NCI-H345 treated with DMSO at 0.1 percent for 48 hours (cell line): Measurements from ENCODE around the gene AIG1.
"Not testable (repeated sequence)": the region's sequence is repeated elsewhere in the genome, so short reads cannot be mapped to it uniquely, and the experiment has no call there.

Source experiments
- DNase-seq: peaks from one replicate; lab custom pipeline; 2025; ENCODE audit not compliant: unreplicated experiment; lab: John Stamatoyannopoulos, UW

AIG1 gene

DNA sequence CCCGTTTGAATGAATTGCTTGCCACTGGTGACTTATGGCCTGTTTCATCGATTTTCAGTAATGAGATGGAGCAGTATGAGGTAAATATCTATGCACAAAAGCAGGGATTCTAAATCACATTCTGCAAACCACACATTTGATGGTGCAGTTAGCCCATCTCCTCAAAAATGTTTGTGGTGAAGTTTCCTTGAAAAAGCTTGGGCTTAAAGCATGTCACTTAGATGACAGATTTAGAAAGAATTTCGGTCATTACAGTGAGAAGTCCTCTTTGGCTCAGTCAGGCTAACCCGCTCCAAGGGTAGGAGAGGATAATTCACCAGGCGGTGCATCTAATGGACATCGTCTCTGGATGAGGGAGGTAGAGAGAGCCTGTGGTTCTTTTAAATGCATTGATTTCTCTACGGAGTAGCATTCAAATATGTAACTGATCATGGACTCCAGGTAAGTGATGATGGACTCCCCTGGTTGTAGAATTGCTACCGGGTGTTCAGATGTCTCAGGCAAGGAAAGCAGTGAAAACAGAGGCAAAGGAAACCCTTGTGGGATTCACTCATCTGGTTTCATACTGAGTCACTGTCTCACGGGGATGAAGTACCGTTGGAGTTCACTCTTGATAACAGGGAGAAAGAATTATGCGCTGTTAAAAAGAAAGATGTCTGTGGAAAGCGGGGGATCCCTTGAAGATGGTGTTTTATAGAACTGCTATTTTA lies 65.3 kb downstream of the AIG1 start:
- DNase-seq, result no peak

DNA sequence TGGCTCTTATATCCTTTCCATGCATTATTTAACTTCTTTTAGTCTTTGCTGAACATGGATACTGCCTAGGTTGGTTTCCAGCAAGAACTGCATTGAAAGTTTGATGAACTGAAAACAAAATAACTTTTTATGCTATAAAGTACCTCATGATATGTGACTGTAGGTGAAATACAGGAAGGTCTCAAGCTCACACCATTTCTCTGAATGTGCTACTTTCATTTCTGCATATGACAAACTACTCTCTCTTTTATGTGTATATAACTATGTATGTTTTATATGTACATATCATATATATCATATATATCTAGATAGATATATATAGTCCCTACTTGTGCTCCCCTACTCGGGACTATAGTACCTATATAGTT lies 65.9 kb downstream of the AIG1 start:
- no peak for DNase-seq

DNA sequence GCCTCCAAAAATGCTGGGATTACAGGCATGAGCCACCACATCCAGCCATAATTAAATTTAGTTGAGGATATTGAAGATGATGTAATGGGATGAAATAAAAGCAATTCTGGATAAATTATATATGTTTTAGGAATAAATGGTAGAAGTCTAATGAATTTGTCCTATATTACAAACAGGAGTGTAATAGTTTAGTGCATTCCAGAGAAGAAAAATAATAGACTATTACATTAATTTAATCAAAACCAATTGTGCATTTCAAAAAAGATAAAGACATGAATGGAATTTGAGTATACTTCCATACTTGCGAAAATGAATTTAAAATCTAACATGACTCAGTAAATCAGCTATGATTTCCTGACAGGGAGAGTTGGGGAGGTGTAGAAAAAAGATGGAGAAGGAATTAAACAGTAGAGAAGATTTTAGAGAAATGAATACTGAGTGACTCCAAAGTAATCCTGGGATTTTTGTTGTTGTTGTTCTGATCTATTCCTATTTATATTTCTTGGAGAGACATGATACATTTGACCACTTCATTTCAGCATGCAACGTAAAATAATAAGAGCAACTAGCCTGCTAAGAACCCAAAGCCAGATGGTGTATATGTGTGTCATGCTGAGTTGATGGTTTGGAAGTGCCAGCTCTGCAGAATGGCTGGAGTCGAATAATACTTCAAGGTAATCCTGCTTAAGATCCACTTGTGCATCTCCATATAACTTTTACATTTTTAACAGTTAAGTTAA lies 67.4 kb downstream of the AIG1 start:
- DNase-seq, result no peak

DNA sequence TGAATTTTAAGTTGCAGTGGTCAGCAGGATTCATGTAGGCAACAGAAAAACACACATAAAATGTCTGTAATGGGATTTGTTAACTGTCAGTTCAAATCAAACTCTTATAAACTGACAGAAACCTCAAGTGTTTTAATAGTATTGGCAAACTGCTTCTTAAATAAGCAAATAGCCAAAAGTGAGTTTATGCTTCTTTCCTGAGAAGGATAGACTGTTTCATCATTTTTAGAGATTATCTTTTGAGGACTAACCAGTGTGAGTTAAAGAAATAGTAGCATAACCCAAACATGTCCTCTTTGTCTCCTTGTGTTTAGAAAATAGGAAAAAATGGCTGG lies 68.0 kb downstream of the AIG1 start:
- DNase-seq, result no peak

DNA sequence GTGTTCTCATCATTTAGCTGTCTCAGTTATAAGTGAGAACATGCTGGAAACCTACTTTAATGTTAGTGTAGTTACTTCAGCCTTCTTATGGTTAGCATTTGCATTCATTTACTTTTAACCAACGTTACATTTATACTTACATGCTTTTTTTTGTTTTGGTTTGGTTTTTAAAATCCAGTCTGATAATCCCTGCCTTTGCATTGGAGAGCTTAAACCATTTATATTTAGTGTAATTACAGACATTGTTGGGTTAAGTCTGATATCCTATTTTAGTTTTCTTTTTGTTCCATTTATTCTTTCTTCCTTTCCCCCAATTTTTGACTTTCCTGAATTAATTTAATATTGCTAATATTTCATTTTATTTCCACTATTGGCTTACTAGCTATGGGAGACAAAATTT lies 70.2 kb downstream of the AIG1 start:
- DNase-seq, result no peak

DNA sequence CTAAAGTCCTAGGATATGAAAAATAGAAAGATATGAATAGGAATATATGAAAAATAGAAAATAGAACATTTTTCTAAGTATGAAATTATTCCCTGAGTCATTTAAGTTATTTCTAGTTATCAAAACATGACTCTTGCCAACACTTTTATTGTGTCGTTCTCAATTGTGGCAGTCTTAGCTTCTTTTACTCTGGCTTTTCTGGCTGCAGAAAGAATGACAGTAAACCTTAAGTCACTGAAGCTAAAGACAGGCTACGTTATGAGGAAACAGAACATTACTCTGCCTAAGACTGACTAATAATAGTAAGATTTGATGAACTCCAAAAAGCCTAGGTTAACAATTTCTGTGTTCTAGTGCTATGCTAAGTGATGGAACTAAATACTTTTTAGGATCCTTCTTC lies 74.6 kb downstream of the AIG1 start:
- no peak for DNase-seq

DNA sequence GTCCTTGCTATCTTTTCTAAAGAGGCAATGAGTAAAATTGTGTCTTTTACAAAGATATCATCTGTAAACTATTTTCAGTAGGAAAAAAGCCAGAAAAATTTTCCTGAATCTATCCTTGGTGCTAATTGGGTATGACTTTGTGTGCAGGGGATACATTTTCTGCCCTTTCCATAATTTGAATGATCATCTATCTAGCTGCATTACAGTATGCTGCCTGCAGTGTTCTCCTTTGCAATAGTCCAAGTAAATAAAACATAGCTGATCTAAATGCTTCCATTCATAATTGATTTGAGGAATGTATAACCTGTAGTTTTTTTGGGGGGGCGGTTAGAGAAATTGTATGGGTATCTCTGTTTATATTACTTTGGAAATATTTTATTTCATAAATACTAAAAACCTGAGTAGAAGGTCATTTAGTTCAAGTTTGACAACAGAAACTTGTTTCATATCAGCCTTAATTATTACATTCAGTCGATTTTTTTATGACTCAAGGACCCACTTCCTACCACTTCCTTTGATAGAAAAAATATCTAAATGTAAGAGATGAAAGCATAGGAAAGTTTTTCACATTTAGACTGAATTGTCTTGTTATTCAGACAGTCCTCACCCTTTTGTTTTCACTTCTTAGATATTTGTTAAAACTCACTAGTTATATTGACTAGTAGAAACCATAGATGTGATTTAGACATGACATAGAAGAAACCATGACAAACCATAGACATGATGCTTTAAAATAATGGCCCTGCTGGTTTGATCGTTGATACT lies 75.3 kb downstream of the AIG1 start:
- DNase-seq, result no peak

DNA sequence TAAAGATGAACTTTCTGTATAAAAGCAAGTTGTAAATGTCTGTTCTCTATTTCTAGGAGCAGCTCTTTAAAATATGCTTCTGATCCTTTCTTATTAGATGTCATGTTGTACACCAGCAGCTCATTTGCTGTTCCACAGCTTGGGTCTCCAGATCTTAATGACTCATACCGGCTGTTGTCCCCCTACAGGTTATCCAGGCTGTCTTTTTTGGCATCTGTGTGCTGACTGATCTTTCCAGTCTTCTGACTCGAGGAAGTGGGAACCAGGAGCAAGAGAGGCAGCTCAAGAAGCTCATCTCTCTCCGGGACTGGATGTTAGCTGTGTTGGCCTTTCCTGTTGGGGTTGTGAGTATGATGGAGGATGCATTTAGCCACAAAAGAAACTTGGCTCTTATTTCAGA lies 76.0 kb downstream of the AIG1 start:
- DNase-seq, result no peak

DNA sequence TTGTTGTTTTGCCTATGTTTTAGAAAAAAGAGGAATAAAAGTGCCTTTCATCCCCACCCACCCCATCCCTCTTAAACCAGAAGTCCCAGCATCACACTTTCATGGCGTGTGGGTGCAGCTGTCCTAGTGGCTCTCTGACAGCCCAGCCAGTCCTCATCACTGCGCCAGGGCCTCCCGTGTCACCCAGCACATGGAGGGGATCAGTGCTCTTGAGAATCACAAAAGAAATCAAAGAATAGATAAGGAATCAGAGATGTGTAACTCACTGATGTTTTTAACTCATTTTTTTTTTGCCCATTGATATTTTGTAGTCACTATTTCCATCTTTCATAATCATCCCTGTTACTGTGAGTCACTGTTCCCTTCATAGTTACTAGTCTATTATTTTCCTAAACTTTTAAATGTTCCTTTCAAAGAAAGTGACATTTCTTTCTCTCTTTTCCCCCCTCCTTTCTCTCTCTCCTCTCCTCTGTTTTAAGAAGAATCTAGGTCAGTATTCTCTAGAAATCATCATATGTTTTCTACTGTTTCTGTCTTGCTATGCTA lies 78.6 kb downstream of the AIG1 start:
- no peak for DNase-seq

DNA sequence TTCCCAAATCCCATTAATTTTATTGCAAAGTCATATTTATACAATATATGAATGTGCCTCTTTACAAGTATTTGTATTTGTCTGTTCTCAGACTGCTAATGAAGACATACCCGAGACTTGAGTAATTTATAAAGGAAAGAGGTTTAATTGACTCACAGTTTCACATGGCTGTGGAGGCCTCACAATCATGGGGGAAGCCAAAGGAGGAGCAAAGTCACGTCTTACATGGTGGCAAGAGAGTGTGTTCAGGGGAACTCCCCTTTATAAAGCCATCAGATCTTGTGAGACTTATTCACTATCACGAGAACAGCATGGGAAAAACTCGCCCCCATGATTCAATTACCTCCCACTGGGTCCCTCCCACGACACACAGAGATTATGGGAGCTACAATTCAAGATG lies 79.2 kb downstream of the AIG1 start:
- not testable (repeated sequence) for DNase-seq

DNA sequence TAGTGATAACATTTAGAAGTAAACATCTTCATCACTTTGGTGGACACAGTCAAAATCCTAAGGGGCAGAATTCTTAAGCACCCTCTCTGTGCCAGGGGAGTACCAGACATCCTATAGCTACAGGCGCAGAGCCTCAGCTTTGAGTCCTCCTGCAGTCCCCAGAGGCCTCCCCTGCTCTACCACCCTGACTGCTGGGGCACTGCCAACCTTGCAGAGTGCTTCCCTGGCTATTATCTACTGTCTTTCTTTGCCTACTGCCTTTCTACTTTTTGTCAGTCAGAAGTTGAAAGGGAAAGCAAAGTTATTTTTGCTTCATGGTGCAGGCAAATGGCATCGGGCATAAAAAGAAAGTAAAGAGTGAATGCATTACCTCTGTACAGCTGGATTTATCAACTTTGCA lies 80.1 kb downstream of the AIG1 start:
- DNase-seq, result no peak

DNA sequence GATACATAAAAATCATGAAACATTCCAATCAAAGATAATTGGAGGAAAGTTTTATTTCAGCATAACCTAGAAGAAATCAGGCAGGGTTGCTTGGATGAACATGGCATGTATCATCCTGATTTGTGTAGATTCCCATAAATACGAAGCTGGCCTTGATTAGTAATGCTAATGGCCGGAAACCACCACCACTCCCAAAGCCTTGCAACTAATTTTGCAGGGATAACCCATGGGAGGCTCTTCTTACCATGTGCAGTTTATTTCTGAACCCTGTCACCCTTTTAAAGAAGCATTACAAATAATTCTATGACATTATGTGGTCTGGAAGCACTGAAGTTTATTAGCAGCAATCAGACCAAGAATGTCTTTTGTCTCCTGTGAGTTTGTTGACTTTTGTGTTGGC lies 80.8 kb downstream of the AIG1 start:
- DNase-seq, result no peak

DNA sequence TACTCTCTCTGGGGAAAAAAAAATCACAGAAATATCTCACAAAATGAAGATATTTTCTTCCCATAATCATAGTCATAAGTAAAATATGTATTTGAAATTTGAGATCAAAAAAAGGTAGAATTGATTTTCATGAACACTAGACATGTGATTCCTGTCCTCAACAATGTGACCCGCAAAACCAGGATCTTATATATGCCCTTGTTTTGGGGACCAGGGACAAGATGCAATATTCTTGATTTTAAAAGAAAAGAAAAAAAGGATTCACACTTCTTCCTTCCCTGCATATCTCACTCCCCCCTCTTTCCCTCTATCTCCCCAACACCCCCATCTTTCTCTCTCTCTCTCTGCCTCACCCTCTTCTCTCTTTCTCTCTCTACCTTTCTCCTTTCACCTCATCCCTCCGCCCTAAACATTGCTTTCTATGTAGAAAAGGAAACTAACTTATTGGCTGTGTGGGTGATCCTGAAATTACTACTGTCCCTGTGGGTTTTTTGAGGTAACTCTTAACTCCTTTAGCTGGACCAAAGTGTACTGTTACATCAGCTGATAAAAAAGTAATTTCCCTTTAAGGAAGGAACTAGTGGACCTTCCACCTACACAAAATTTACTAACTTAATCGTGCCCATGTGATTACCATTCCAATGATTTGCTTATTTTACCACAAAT lies 85.6 kb downstream of the AIG1 start:
- DNase-seq, result no peak

DNA sequence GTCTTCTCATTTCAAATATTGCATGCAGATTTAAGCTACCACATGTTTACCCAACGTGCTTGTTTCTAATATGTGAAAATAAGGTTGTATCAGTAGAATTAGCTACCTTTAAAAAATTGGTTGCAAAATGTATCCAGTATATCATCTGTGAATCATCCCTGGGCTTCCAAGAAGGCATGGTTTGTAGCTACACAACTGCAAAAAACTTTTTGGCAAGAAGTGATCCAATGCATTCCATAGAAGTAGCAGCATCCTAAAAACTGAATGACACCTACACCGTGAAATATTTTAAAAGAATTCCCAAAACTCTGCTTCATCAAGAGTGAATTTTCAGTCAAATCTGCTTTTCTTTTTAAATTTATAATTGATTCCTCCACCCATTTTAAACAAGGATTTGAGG lies 89.1 kb downstream of the AIG1 start:
- DNase-seq, result no peak

DNA sequence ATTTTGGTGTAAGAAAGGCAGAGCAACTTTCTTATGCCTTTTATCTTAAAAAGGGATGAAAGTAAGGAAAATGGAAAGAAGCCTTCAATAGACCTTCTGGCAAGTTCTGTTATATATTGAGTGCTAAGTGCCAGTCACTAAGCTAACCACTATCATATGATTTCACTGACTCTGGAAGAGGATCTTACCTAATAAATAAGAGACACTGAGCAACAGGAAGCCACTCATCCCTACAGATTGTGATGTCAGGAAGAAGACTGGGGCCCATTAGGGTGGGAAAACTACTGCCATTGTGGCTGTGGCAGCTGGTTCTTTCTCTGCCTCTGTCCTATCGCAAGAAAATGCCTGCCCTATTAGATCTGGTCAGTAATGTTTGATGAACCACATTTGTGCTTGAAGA lies 89.6 kb downstream of the AIG1 start:
- DNase-seq, result no peak

DNA sequence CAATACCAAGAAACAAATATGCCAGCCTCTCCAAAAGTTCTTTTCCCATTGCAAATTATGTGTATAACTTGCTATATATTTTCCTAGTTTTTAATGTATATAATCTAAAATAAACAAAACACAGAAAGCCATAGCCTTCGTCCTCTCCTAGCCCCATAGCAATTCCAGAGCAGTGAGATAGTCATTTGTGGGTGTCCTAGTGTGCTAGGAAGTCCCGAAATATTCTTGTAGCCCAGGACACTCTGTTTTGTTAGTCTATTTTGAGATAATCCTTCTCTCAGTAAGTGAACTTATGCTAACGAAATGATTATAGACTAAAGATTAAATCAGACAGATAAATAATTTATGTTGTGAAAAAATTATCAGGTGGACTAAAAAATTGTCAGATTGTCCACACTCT lies 90.7 kb downstream of the AIG1 start:
- no peak for DNase-seq

DNA sequence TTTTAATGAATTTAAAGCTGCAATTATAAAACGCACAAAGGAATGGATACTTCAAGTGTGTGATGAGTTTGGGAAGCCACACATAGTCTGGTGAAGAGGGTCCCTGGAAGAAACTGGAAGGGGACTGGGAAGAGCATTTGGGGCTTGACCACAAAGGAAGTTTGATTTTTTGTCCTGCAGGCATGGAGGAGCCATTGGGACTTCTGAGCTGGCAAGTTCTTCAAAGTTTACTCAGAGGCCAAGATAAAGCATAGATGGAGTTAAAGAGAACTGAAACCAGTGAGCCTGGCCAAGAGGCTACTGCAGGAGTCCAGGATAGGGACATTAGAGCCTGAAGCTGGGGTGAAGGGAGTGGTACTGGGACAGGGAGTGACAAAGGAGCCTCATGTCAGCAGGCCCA lies 95.0 kb downstream of the AIG1 start:
- no peak for DNase-seq

DNA sequence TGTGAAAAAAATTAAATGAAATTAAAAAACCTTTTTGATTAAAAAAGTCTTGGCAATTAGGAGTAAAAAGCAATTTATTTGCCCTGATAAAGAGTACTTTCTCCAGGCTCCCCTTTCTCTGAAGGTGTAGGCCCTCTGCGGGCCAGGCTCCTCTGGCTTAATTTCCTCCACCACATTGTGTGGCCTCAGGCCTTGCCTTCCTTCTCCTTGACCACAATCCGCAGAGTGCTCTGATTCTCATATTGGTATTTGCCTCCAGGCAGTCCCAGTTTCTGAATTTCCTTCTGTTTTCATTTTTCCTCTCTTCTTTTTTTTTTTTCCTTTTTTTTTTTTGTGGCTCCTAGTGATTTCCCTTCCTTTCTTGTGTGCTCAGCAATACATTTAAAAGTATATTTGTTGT lies 96.4 kb downstream of the AIG1 start:
- no peak for DNase-seq

DNA sequence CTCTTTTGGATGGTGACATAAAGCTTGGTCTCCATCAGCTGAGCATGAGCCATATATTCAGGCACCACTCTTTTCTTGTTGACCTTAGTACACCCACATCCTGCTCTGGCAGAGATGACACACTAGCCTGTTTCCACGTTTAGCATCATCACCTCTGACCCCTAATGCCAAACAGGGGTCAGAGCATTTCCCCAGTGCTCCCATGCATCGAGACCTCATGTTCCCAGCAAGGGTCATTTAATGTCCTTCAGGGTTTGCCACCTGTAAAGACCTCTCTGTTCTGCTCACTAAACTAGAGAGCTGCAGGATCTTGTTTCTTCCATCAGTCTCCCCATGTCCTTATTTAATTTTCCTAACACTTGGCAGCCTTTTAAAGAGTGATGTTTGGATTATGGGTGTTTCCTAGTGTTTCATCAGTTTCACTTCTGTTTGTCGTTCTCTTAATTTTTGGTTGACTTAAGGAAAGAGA lies 97.5 kb downstream of the AIG1 start:
- DNase-seq, result no peak

DNA sequence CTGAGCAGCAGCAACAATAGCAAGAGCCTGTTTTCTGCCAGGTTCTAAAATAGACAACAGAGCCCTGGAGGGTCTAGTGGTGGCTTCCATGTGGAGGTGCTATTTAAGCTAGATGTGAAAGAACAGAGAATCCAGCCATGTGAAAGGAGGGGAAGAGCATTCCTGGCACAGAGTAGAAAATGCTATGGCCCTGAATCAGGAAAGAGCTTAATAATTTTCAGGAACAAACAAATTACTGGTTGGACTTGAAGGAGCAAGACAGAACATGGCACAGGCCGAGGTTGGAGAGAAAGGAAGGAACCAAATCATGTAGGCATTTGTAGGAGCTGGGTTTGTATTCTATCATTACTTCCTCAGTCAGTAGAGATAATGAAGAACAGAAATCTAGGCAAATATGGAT lies 98.3 kb downstream of the AIG1 start:
- DNase-seq, result no peak

DNA sequence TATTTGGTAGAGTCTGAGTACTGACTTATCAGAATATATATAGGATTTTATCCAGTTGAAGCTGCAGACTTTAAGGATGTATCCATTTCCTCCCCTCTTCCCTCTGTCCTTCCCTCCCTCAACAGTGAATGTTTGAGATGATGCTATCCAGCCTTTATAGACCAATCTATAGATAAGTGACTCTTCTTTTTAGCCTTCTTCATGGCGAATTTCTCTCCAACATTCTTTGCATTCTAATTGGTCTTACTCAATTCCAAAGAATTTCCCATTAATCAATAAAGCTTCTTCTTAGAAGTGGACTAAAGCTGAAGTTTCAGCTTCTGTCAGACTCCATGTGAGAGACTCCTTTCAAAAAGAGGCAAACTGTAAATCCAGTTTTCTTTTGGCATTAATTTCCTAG lies 99.3 kb downstream of the AIG1 start:
- no peak for DNase-seq
